ENCODE data around the gene CDKL4. TPM values are rescaled to one million over a fixed set of nuclear protein-coding genes. Genes with fewer than 3 reads are reported as not detected.

CDKL4 gene
- total and polyA plus RNA-seq, 2 of the 13 experiments (the other 11 are each of a cell fraction or from before 2014, with no cell fraction given), result 0.29 to 0.50 TPM

DNA sequence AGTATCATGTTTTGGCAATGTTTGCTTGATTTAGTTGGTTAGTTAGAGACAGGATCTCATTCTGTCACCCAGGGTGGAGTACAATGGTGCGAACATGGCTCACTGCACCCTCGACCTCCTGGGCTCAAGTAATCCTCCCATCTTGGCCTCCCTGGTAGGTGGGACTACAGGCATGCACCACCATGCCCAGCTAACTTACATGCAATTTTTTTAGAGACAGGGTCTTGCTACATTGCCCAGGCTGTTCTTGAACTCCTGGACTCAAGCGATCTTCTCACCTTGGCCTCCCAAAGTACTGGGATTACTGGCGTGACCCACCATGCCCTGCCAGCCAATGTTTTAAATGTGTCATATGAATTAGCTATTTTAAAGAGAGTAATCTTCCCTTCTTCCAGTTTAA, 16.3 kb upstream of the CDKL4 start:
- ChIA-PET POLR2A (no interaction called here), CTCF (ENCODE audit: low intra/inter-chr PET ratio, low total read pairs) (no interaction called here)
- H3K36me3 ChIP-seq (replicated peaks in 1 of 2; ENCODE audit: control insufficient read depth in 1 of 2, insufficient read depth in 2 of 2, low read length in 2 of 2), result peaks cover 21 to 68% of the 10 kb centered on the region in 2 experiments
- no peak overlapping the region for H3K4me2 ChIP-seq (ENCODE audit: low read depth, low read length)
- H3K27ac ChIP-seq (ENCODE audit: extremely low read length, insufficient read depth, low read length), result no peak overlapping the region
- no peaks in the 10 kb centered on the region for H3K27me3 ChIP-seq (ENCODE audit: control insufficient read depth in 1 of 2, insufficient read depth in 2 of 2, low read length in 2 of 2)
- 96% methylated on average over 4 of the region's 4 CpGs for WGBS (ENCODE audit: low lambda C conversion rate)
- BruUV-seq (replicated peaks), result no TSS peak
- no peak for FAIRE-seq
- no peak for DNase-seq (ENCODE audit: low spot score)
- in situ Hi-C loops (cut with HindIII; ENCODE audit: extremely low pct_ligation_motif_present, low pct_unique_long_range_greater_than_20kb) (no loop called here), intact Hi-C loops (cut with micrococcal nuclease; ENCODE audit: unreplicated experiment) (no loop called here)
- H4K20me1 ChIP-seq (ENCODE audit: insufficient read depth, low read length), result no peaks in the 10 kb centered on the region
- ATAC-seq, result peak; percentile 39; the same call in 1 of the 3 replicates
- no peaks in the 10 kb centered on the region for H3K4me1 ChIP-seq (ENCODE audit: insufficient read depth, low read length)
- peak; percentile 56 for TF ChIP-seq ZNF121 (CRISPR knock-in tag; IDR thresholded peaks at IDR 0.05)
- TF ChIP-seq ATF7 (IDR thresholded peaks at IDR 0.05), result no peak
- no peak for TF ChIP-seq ATF7 (CRISPR knock-in tag; IDR thresholded peaks at IDR 0.05)
- no peak overlapping the region for H3K4me3 ChIP-seq (replicated peaks in 1 of 3; ENCODE audit: insufficient read depth in 1 of 3, low read depth in 2 of 3, low read length in 3 of 3)
- no peak overlapping the region for H3K9ac ChIP-seq (ENCODE audit: insufficient read depth, low read depth, low read length)
- H3K79me2 ChIP-seq (ENCODE audit: insufficient read depth, low read length), result no peaks in the 10 kb centered on the region
- H2AFZ ChIP-seq (ENCODE audit: low read length), result no peak overlapping the region
- H3K9me3 ChIP-seq (ENCODE audit: low read length), result no peaks in the 10 kb centered on the region

DNA sequence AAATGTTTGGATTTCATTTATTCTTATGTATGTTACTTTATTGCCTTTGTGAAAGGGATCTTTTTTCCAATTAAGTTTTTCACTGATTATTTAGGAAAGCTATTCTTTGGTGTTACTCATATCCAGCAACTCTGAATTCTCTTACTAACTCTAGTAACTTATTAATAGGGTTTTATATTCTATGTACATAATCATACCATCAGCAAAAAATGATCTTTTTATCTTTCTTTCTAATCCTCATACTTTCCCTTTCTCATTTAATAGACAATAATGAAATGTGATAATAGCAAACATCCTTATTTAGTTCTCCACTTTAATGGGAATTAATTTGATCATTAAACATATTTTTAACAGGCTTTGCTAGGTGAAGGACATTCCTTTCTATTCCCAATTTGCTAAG, 12.3 kb upstream of the CDKL4 start:
- in situ Hi-C loops (cut with HindIII; ENCODE audit: extremely low pct_ligation_motif_present, low pct_unique_long_range_greater_than_20kb) (no loop called here), intact Hi-C loops (cut with micrococcal nuclease; ENCODE audit: unreplicated experiment) (no loop called here)
- peak in 1 of 2 experiments; percentile 53; a peak in 2 of 4 replicates for TF ChIP-seq MAFK (conservative IDR thresholded peaks at IDR 0.05 in 1 of 2, IDR thresholded peaks at IDR 0.05 in 1 of 2; ENCODE audit: low read length in 2 of 2)
- no peak for TF ChIP-seq DR1 (CRISPR knock-in tag; IDR thresholded peaks at IDR 0.05)
- TF ChIP-seq, protein P1, sequence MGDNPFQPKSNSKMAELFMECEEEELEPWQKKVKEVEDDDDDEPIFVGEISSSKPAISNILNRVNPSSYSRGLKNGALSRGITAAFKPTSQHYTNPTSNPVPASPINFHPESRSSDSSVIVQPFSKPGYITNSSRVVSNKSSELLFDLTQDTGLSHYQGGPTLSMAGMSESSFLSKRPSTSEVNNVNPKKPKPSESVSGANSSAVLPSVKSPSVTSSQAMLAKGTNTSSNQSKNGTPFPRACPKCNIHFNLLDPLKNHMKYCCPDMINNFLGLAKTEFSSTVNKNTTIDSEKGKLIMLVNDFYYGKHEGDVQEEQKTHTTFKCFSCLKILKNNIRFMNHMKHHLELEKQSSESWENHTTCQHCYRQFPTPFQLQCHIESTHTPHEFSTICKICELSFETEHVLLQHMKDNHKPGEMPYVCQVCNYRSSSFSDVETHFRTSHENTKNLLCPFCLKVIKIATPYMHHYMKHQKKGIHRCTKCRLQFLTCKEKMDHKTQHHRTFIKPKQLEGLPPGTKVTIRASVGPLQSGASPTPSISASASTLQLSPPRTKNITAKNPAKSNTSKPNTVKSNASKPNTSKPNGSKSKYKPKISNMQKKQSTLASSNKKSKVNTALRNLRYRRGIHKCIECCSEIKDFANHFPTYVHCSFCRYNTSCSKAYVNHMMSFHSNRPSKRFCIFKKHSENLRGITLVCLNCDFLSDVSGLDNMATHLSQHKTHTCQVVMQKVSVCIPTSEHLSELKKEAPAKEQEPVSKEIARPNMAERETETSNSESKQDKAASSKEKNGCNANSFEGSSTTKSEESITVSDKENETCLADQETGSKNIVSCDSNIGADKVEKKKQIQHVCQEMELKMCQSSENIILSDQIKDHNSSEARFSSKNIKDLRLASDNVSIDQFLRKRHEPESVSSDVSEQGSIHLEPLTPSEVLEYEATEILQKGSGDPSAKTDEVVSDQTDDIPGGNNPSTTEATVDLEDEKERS (CRISPR knock-in tag; IDR thresholded peaks at IDR 0.05), result no peak
- no peak for TF ChIP-seq REL (CRISPR knock-in tag; conservative IDR thresholded peaks at IDR 0.05)
- TF ChIP-seq NKX3-1 (CRISPR knock-in tag; IDR thresholded peaks at IDR 0.05), result no peak
- TF ChIP-seq ZNF577 (CRISPR knock-in tag; IDR thresholded peaks at IDR 0.05; ENCODE audit: borderline replicate concordance, low read depth), result no peak
- peaks cover 14% of the 10 kb centered on the region for H3K9me3 ChIP-seq (ENCODE audit: low read length)
- DNase-seq (ENCODE audit: low spot score) (no peak), ATAC-seq (no peak), FAIRE-seq (no peak)
- ChIA-PET CTCF (ENCODE audit: low intra/inter-chr PET ratio, low total read pairs) (no interaction called here), POLR2A (no interaction called here)
- H3K79me2 ChIP-seq (ENCODE audit: insufficient read depth, low read length), result no peaks in the 10 kb centered on the region
- H3K27ac ChIP-seq (ENCODE audit: extremely low read length, insufficient read depth, low read length), result no peak overlapping the region
- no TSS peak for BruUV-seq (replicated peaks)
- H3K36me3 ChIP-seq (replicated peaks in 1 of 2; ENCODE audit: control insufficient read depth in 1 of 2, insufficient read depth in 2 of 2, low read length in 2 of 2), result peaks cover 27 to 78% of the 10 kb centered on the region in 2 experiments
- H3K4me2 ChIP-seq (ENCODE audit: low read depth, low read length), result no peak overlapping the region
- no peak overlapping the region for H2AFZ ChIP-seq (ENCODE audit: low read length)
- no peaks in the 10 kb centered on the region for H4K20me1 ChIP-seq (ENCODE audit: insufficient read depth, low read length)
- H3K4me3 ChIP-seq (replicated peaks in 1 of 3; ENCODE audit: insufficient read depth in 1 of 3, low read depth in 2 of 3, low read length in 3 of 3), result no peak overlapping the region
- no peaks in the 10 kb centered on the region for H3K4me1 ChIP-seq (ENCODE audit: insufficient read depth, low read length)
- no peak overlapping the region for H3K9ac ChIP-seq (ENCODE audit: insufficient read depth, low read depth, low read length)
- no peaks in the 10 kb centered on the region for H3K27me3 ChIP-seq (ENCODE audit: control insufficient read depth in 1 of 2, insufficient read depth in 2 of 2, low read length in 2 of 2)

Measured in HepG2 (cell line).